Jurkat, Clone E6-1 (cell line): ENCODE measurements around the gene CHST4.
"Not testable (repeated sequence)": the region's sequence is repeated elsewhere in the genome, so short reads cannot be mapped to it uniquely, and the experiment has no call there.

Experiments used
- DNase-seq: peaks from one replicate; pipeline ENCODE4 v3.0.0-alpha.2; 2011; ENCODE audit warnings: low read depth, low spot score
- H3K4me3 ChIP-seq: 2 replicates; pipeline ENCODE4 v1.5.1; 2011; ENCODE audit warnings: mild to moderate bottlenecking, low read length, control low read depth, moderate library complexity

The CHST4 gene

DNA sequence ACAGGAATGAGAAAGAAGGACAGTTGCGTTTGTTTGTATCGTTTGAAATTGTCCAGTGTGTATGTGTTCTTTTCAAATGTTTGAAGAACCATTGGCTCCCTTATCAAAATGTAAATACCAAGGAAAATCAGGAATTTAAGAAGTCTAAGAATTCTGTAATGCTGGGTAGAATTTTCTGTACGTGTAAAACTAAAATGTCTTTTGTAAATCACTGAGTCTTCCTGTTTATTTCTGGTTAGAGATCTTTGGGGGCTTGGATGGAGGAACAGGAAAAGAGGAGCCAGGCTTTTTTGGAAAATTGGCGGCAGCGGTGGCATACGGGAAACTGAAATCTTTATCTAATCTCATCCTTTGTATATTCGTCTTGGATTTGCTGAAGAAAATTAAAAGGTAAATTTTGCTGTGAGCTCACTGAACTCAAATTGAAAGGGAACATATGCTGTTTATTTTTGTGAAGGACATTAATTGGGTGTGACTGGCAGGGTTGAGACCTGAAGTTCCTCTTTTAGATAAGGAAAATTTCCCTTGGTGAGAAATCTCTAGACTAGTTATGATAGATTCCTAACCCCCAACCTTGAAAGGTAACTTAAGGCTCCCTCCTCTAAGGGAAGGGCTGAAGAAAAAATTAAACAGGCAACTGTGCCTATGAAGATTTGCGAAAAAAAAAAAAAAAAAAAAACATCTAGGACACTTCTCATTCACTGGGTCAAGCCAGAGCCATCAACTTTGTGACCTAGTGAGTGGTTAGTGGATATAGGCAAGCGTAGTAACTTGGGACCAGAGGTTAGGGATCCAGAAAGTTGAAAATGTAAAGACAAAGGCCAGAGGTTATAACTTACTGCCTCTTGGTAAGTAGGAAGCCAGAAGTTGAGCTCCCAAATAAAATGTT is 39.8 kb downstream of the CHST4 start:
- peak overlapping the region; percentile 67 for H3K4me3 ChIP-seq
- no peak for DNase-seq

DNA sequence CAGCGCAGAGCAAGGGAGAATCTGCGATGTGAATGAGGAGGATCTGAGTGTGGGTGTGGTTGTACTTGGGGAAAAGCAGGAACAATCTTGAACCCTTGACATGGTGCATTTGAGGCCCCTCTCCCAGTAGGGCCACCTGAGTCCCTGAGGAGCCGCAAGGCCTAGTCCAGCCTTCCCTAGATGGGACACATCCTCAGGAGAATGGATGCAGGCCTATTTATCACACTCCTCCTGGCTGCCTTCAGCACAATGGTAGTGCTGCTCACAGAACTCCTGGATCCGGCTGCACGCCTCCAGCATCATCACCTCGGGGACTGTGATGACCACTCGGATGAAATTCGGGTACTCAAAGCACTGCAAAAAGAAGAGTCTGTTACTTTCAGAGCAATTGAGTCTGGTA is 41.7 kb downstream of the CHST4 start:
- DNase-seq: no peak
- H3K4me3 ChIP-seq: no peak overlapping the region

DNA sequence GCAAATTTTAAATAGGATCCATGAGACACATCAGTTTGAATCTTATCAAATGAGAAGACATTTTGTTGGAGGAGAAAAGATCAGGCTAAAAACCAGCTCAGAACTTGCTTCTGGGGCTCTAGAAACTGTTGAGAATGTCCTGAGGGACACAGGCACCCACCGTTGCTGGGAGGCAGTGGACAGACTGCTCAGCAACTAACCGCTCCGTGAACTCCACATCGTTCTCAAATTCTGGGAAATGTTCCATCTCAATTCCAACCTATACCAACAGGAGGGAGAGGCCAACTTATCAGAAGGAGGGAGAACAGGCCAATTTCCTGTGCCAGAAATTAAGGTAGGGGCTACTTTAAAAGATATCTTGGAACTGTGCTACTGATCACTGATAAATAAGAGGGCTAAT is 42.3 kb downstream of the CHST4 start:
- DNase-seq: no peak
- no peak overlapping the region for H3K4me3 ChIP-seq

DNA sequence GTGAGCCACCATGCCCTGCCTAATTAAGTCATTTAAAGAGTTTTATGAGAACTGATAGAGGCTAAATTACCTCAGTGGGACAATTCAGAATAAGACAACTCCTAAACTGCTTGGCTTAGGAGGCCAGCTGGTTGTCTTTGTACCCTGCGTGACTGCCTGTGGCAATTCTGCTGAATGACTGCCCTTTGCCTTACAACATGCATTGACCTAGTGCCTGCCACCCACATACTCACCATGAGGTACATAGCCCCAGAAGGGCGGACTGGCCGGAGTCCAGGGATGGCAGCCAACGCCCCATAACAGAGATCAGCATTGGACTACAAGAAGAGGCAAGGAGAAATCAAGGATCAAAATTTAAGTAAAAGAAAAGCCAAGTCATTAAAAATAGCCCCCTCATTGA is 43.4 kb downstream of the CHST4 start:
- no peak overlapping the region for H3K4me3 ChIP-seq
- DNase-seq: no peak

DNA sequence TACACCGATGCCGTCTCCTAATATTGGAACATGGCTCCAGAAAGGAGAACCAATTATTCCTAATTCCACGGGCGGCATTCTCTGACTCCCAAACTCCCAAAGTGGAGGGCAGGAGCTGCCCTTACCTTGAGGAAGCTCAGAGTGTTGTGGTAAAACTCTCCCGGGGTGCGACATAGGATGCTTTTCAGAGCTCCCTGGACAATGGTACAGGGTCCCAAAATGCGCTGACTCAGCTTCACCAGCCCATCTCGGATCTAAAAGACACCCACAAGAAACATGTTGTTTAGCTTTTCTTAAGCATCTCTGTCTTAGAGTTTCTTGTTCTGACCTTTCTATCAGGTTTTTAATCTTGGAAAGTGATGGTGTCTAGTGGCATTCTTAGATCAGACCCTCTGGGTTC is 43.9 kb downstream of the CHST4 start:
- no peak overlapping the region for H3K4me3 ChIP-seq
- no peak for DNase-seq

DNA sequence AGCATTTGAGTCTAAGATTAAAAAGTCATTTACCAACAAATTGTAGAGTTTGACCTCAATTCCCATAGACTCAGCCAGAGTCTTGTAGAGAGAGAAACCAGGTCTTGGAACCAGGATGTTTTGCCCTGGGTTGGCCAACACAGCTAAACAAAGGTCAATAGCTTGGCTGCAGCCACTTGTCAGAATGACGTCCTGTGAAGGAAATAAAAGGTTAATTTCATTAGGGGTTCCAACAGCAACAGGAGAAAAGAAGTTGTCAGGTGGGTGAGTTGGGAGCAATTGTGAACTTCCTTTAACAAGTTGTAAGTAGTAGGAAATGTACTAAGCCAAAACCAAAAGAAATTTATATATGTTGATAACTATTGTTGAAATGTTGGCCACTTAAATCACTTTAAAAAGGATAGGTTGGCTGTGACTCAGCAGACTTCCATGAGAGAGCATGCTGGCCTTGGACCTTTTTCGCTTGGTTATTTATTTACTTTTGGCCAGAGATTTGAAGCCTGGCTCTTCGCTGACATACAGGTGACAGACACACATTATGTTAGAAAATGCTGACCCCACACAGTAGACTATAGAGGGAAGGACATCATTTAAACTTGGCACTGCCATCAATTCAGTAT is 46.4 kb downstream of the CHST4 start:
- H3K4me3 ChIP-seq: no peak overlapping the region
- no peak for DNase-seq

DNA sequence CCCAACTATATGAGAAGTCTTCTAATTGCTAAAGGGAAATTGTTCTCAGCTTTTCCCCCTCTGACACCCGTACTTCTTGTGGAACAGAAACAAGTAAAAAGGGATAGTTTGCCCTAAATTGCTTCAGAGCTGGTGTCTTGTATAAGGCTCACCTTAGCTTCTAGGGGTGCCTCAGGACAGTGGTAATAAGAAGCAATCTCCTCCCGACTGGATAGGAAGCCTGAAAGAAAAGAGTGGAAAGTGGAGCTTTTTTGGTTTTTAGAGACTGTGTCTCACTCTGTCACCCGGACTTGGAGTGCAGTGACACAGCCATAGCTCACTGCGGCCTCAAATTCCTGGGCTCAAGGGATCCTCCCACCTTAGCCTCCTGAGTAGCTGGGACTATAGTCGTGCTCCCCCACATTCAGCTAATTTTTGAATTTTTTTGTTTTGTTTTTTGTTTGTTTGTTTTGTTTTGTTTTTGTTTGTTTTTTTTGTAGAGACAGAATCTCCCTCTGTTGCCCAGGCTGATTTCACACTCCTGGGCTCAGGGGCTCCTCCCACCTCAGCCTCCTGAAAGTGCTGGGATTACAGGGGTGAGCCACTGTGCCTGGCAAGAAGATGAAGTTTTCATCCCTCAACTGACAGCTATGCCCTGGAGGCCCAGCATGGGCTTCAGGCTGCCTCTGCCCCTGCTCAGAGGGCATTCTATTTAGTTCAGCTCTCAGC is 47.3 kb downstream of the CHST4 start:
- DNase-seq: no peak
- no peak overlapping the region for H3K4me3 ChIP-seq

DNA sequence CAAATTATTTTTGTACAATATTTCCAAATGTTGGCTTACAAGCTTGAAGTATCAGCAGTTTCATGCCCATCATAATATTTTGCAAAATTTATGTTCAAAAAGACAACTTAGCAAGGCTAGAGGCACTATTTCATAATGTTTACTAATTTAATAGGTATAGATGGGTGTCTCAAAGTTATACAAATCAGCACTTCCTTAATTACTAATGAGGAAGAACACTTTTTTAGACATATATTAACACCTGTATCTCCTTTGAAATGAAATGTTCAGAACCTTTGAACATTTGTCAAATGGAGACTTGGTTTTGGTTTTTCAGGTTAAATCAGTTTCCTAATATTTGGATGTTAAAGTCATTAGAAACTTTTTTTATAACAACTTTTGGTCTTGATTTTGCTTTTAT is 48.5 kb downstream of the CHST4 start:
- no peak for DNase-seq
- H3K4me3 ChIP-seq: no peak overlapping the region

DNA sequence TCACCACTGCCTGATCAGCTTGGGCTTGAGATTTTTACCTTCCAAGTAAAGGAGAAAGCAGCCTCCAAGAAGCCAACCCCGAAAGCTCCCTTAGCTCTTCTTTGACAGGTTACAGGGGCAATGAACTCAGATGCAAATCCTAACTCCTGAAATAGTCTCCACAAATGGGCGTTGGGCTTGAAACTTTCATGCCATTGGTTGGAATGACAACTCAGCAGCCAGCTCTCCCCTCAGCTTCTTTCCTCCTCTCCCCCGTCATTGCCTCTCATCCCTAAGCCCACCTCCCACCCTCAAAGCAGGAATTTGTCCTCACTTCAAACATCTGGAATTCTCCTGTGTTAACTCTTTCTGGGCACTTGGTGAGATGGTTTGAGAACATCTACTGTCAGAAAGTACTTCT is 50.7 kb downstream of the CHST4 start, which contains the start of gene TAT:
Gene TAT (minus strand): TSS at position 122 of the 400 bp plus-strand sequence. CDS start 677 bp downstream, outside the sequence.
- no peak for DNase-seq

DNA sequence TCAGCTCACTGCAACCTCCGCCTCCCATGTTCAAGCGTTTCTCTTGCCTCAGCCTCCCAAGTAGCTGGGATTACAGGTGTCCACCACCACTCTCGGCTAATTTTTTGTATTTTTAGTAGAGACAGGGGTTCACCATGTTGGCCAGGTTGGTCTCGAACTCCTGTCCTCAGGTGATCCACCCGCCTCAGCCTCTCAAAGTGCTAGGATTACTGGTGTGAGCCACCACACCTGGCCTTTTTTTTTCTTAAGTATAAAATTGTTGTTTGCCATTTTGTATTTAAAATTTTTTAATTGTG is 56.3 kb downstream of the CHST4 start:
- not testable (repeated sequence) for DNase-seq, H3K4me3 ChIP-seq

More for the DNA sequence above, 50.7 kb downstream of the CHST4 start, which contains the start of gene TAT:
- H3K4me3 ChIP-seq: no peak within 1 kb of the TSS

DNA sequence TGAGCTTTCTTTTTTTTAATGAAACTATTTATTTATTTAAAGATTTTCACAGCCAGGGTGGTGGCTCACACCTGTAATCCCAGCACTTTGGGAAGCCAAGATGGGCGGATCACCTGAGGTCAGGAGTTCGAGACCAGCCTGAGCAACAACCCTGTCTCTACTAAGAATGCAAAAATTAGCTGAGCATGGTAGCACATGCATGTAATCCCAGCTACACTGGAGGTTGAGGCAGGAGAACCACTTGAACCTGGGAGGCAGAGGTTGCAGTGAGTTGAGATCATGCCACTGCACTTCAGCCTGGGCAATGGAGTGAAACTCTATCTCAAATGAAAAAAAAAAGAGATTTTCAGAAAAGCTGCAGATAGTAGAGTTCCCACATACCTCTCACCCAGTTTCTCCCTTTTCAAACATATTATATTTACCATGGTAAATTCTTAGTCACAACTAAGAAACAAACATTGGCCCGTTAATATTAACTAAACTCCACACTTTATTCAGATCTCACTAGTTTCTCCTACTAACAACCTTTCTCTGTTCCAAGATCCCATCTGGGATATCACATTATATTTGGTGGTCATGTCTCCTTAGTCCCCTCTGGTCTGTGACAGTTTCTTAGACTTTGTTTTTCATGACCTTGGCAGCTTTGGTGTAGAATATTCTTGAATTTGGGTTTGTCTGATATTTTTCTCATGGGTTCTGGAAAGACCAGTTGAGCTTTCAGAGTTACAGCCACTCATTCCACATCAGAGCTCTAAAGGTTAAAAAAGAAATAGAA is 58.5 kb downstream of the CHST4 start:
- no peak for DNase-seq
- no peak overlapping the region for H3K4me3 ChIP-seq

DNA sequence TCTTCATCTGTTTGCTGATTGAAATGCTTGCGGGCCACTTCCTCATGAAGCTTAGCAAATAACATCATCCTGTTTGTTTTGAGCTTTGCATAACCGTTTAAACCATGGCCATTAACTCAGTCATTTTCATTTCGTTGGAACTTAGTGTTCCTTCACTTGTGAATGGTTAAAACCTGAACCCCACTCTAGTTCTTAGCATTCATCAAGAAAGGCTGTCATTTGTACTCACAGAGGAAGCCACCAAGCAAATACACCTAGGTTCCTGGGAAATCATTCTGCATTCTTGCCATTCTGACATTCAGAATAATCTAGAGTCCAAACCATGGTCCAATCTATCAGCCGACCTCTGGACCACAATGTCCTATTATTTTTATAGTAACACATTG is 59.1 kb downstream of the CHST4 start:
- no peak overlapping the region for H3K4me3 ChIP-seq
- DNase-seq: no peak
